ENCODE measurements around the gene ANKRD52. TPM values are rescaled to one million over a fixed set of nuclear protein-coding genes. Genes with fewer than 3 reads are reported as not detected.

The ANKRD52 gene
- total and polyA plus RNA-seq, 10 of the 15 experiments (the other 5 are each of a cell fraction or from before 2014, with no cell fraction given), result 0.90 to 55.3 (median 16.1) TPM

GRCh38 chr12:56300644-56301464 is 42.7 kb upstream of the ANKRD52 start (continued):
- TF ChIP-seq MLLT1 (IDR thresholded peaks at IDR 0.05) (peak; percentile 99), ZNF217 (IDR thresholded peaks at IDR 0.05) (no peak), BACH1 (IDR thresholded peaks at IDR 0.05; ENCODE audit: borderline replicate concordance) (no peak), ATF2 (IDR thresholded peaks at IDR 0.05; ENCODE audit: low read length) (no peak), KDM1A (IDR thresholded peaks at IDR 0.05; ENCODE audit: borderline replicate concordance) (no peak), SMAD1 (IDR thresholded peaks at IDR 0.05; ENCODE audit: low read depth, partially characterized antibody) (no peak), RCOR1 (conservative IDR thresholded peaks at IDR 0.05; ENCODE audit: low read depth, low read length) (no peak), BCL3 (IDR thresholded peaks at IDR 0.05; ENCODE audit: borderline replicate concordance, insufficient read depth, low read depth, low read length, poor library complexity, severe bottlenecking) (no peak), HDAC2 (IDR thresholded peaks at IDR 0.05) (no peak), HCFC1 (IDR thresholded peaks at IDR 0.05; ENCODE audit: low read length) (no peak)
- TF ChIP-seq, protein P1, sequence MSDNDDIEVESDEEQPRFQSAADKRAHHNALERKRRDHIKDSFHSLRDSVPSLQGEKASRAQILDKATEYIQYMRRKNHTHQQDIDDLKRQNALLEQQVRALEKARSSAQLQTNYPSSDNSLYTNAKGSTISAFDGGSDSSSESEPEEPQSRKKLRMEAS (IDR thresholded peaks at IDR 0.05; ENCODE audit: low read depth, low read length), result no peak
- TF ChIP-seq, protein P2, sequence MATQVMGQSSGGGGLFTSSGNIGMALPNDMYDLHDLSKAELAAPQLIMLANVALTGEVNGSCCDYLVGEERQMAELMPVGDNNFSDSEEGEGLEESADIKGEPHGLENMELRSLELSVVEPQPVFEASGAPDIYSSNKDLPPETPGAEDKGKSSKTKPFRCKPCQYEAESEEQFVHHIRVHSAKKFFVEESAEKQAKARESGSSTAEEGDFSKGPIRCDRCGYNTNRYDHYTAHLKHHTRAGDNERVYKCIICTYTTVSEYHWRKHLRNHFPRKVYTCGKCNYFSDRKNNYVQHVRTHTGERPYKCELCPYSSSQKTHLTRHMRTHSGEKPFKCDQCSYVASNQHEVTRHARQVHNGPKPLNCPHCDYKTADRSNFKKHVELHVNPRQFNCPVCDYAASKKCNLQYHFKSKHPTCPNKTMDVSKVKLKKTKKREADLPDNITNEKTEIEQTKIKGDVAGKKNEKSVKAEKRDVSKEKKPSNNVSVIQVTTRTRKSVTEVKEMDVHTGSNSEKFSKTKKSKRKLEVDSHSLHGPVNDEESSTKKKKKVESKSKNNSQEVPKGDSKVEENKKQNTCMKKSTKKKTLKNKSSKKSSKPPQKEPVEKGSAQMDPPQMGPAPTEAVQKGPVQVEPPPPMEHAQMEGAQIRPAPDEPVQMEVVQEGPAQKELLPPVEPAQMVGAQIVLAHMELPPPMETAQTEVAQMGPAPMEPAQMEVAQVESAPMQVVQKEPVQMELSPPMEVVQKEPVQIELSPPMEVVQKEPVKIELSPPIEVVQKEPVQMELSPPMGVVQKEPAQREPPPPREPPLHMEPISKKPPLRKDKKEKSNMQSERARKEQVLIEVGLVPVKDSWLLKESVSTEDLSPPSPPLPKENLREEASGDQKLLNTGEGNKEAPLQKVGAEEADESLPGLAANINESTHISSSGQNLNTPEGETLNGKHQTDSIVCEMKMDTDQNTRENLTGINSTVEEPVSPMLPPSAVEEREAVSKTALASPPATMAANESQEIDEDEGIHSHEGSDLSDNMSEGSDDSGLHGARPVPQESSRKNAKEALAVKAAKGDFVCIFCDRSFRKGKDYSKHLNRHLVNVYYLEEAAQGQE (IDR thresholded peaks at IDR 0.05; ENCODE audit: low read depth, low read length), result no peak
- TF ChIP-seq, protein P3, sequence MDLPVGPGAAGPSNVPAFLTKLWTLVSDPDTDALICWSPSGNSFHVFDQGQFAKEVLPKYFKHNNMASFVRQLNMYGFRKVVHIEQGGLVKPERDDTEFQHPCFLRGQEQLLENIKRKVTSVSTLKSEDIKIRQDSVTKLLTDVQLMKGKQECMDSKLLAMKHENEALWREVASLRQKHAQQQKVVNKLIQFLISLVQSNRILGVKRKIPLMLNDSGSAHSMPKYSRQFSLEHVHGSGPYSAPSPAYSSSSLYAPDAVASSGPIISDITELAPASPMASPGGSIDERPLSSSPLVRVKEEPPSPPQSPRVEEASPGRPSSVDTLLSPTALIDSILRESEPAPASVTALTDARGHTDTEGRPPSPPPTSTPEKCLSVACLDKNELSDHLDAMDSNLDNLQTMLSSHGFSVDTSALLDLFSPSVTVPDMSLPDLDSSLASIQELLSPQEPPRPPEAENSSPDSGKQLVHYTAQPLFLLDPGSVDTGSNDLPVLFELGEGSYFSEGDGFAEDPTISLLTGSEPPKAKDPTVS (IDR thresholded peaks at IDR 0.05; ENCODE audit: low read depth, low read length), result no peak
- TF ChIP-seq, protein P4, sequence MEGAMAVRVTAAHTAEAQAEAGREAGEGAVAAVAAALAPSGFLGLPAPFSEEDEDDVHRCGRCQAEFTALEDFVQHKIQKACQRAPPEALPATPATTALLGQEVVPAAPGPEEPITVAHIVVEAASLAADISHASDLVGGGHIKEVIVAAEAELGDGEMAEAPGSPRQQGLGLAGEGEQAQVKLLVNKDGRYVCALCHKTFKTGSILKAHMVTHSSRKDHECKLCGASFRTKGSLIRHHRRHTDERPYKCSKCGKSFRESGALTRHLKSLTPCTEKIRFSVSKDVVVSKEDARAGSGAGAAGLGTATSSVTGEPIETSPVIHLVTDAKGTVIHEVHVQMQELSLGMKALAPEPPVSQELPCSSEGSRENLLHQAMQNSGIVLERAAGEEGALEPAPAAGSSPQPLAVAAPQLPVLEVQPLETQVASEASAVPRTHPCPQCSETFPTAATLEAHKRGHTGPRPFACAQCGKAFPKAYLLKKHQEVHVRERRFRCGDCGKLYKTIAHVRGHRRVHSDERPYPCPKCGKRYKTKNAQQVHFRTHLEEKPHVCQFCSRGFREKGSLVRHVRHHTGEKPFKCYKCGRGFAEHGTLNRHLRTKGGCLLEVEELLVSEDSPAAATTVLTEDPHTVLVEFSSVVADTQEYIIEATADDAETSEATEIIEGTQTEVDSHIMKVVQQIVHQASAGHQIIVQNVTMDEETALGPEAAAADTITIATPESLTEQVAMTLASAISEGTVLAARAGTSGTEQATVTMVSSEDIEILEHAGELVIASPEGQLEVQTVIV (IDR thresholded peaks at IDR 0.05; ENCODE audit: borderline replicate concordance, partially characterized antibody), result no peak

All from GM12878 (cell line).